AG04450 (cell line): ENCODE results near the gene EOMES. TPM values are rescaled to one million over a fixed set of nuclear protein-coding genes. Genes with fewer than 3 reads are reported as not detected.
A peak's percentile ranks its signal among the peaks of the same experiment; 100 is the strongest.
"Not testable (repeated sequence)": the region's sequence is repeated elsewhere in the genome, so short reads cannot be mapped to it uniquely, and the experiment has no call there.

ENCODE experiments used
- CTCF ChIA-PET: fragments of 300-600, 350-600 bp; formaldehyde crosslinking; extraction: SDS; loops from one replicate; lab custom pipeline; 2022; ENCODE audit warnings: antibody characterized with exemption, inconsistent platforms; lab: Charles Lee
- POLR2A ChIA-PET: fragments of 350-600 bp; formaldehyde crosslinking; extraction: SDS; loops from one replicate; lab custom pipeline; 2021; ENCODE audit warnings: antibody characterized with exemption, inconsistent platforms; lab: Yijun Ruan, JAX
- DNase-seq: peaks from one replicate; pipeline ENCODE4 v3.0.0-alpha.2; 2011; ENCODE audit warnings: low read depth, low spot score
- H3K27ac ChIP-seq: one replicate; pipeline ENCODE4 v1.5.1; 2012; ENCODE audit warnings: low read depth, low read length, control low read depth
- H3K27me3 ChIP-seq: one replicate; pipeline ENCODE4 v1.6.0; 2012; ENCODE audit warnings: low read length; ENCODE audit not compliant: control insufficient read depth, insufficient read depth
- H3K4me3 ChIP-seq: 2 replicates; pipeline ENCODE4 v1.5.1; 2011; ENCODE audit warnings: mild to moderate bottlenecking, low read depth, low read length, control low read depth
- H3K9me3 ChIP-seq: 2 replicates; pipeline ENCODE4 v1.5.1; 2012; ENCODE audit warnings: low read length; ENCODE audit not compliant: control insufficient read depth, insufficient read depth
- polyA minus RNA-seq: library from RNA; depleted of rRNA, polyadenylated mRNA; stranded (reverse); fragments of >200 nt; gene quantifications from 2 replicates; pipeline ENCODE4 v1.2.3, GENCODE V29; 2011; rRNA and poly(A)+ RNA removed
- polyA plus RNA-seq: library from polyadenylated mRNA; depleted of rRNA; stranded (reverse); fragments of >200 nt; gene quantifications from 2 replicates; pipeline ENCODE4 v1.2.3, GENCODE V29; 2011; rRNA removed
- TF ChIP-seq, protein P1 (sequence below): IDR thresholded peaks from 2 replicates; pipeline ENCODE4 v1.5.1; 2011; ENCODE audit warnings: low read depth, low read length, control low read depth, inconsistent platforms

The EOMES gene
- polyA plus RNA-seq (not detected in 2 replicates), polyA minus RNA-seq (not detected in 2 replicates)

GRCh38 chr3:27721717-27722564 lies at the start of gene EOMES:
TSS of gene EOMES (minus strand) at chr3:27722323. CDS start at chr3:27722294, 29 bp downstream.
- ChIA-PET CTCF (interaction anchor here (0.8 to 1.4 kb wide), 2 partner anchors 10 to 299 kb away, joined by 3 to 5 read pairs; no protein-coding TSS in a partner anchor), POLR2A (no interaction called here)
- no peak for DNase-seq

DNA sequence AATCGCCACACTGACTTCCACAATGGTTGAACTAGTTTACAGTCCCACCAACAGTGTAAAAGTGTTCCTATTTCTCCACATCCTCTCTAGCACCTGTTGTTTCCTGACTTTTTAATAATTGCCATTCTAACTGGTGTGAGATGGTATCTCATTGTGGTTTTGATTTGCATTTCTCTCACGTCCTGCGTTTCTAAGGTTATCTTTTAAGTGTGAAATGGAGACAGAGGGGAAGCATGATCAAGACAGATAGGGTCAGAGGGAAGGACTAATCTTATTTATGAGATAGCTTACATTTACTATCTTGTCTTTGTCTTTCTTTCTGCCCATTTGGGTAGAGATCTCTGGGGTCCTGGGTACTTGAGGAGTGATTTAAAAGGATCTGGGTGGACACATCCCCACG lies 48.3 kb upstream of the EOMES start:
- CTCF ChIA-PET, H3K4me3 ChIP-seq, H3K27me3 ChIP-seq, H3K27ac ChIP-seq, POLR2A ChIA-PET, DNase-seq, H3K9me3 ChIP-seq: not testable (repeated sequence)

More at GRCh38 chr3:27721717-27722564, at the start of gene EOMES:
- Histone ChIP-seq H3K9me3 (no peaks in the 10 kb centered on the region; the same call in 1 of the 2 replicates), H3K4me3 (peak within 1 kb of the TSS; percentile 20; the same call in 1 of the 2 replicates), H3K27ac (no peak within 1 kb of the TSS), H3K27me3 (peaks cover 91% of the 10 kb centered on the region)
- TF ChIP-seq, protein P1, sequence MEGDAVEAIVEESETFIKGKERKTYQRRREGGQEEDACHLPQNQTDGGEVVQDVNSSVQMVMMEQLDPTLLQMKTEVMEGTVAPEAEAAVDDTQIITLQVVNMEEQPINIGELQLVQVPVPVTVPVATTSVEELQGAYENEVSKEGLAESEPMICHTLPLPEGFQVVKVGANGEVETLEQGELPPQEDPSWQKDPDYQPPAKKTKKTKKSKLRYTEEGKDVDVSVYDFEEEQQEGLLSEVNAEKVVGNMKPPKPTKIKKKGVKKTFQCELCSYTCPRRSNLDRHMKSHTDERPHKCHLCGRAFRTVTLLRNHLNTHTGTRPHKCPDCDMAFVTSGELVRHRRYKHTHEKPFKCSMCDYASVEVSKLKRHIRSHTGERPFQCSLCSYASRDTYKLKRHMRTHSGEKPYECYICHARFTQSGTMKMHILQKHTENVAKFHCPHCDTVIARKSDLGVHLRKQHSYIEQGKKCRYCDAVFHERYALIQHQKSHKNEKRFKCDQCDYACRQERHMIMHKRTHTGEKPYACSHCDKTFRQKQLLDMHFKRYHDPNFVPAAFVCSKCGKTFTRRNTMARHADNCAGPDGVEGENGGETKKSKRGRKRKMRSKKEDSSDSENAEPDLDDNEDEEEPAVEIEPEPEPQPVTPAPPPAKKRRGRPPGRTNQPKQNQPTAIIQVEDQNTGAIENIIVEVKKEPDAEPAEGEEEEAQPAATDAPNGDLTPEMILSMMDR, result no peak

GRCh38 chr3:27767000-27767399 lies 44.9 kb upstream of the EOMES start:
- no peaks in the 10 kb centered on the region for H3K27me3 ChIP-seq
- no peak overlapping the region for H3K4me3 ChIP-seq
- no peak overlapping the region for H3K27ac ChIP-seq
- H3K9me3 ChIP-seq, result no peaks in the 10 kb centered on the region
- DNase-seq, result no peak
- TF ChIP-seq, protein P1, result no peak
- POLR2A ChIA-PET, result no interaction called here
- CTCF ChIA-PET, result no interaction called here

- CTCF ChIA-PET, result interaction anchor here (1.1 to 2.1 kb wide), 2 partner anchors 10 to 46 kb away, joined by 3 to 7 read pairs; no protein-coding TSS in a partner anchor
- DNase-seq, result peak; percentile 10
- Histone ChIP-seq H3K9me3 (no peaks in the 10 kb centered on the region), H3K27ac (no peak overlapping the region), H3K27me3 (no peaks in the 10 kb centered on the region), H3K4me3 (no peak overlapping the region)
- TF ChIP-seq, protein P1, result no peak
- POLR2A ChIA-PET, result interaction anchor here (0.7 kb wide), 1 partner anchor 362 kb away, joined by 4 read pairs; no protein-coding TSS in a partner anchor
Observed at GRCh38 chr3:27758083-27758482, 36.0 kb upstream of the EOMES start.

GRCh38 chr3:27756877-27757276 lies 34.8 kb upstream of the EOMES start:
- TF ChIP-seq, protein P1, result no peak
- ChIA-PET POLR2A (no interaction called here), CTCF (no interaction called here)
- Histone ChIP-seq H3K4me3 (no peak overlapping the region), H3K9me3 (no peaks in the 10 kb centered on the region), H3K27me3 (no peaks in the 10 kb centered on the region), H3K27ac (no peak overlapping the region)
- DNase-seq, result no peak
